H1 (cell line): ENCODE results near the gene MCUR1. TPM values are rescaled to one million over a fixed set of nuclear protein-coding genes. Genes with fewer than 3 reads are reported as not detected.

Experiments used
- CTCF ChIA-PET: fragments of 300-600 bp; sonication (Branson Sonifier 250); formaldehyde crosslinking; loops from one replicate; lab custom pipeline; 2021; ENCODE audit not compliant: partially characterized antibody; lab: Charles Lee
- POLR2A ChIA-PET: fragments of 300-600 bp; sonication (Branson Sonifier 250); formaldehyde crosslinking; loops from one replicate; lab custom pipeline; 2021; ENCODE audit warnings: inconsistent platforms; ENCODE audit not compliant: partially characterized antibody; lab: Charles Lee
- DNase-seq, 2 experiments: peaks; one replicate each; pipeline versions ENCODE4 v3.0.0 to v3.0.0-alpha.2; 2010 to 2022; ENCODE audit warnings: low spot score in 2 of 2, low read depth in 1 of 2, mixed read lengths in 1 of 2
- FAIRE-seq: peaks from 2 replicates; lab custom pipeline; 2011; peaks lifted over from hg19 to GRCh38; lab: Jason Lieb, UNC
- H2AFZ ChIP-seq: 2 replicates; pipeline ENCODE4 v1.8.1; 2012; ENCODE audit warnings: low read length, inconsistent platforms
- H2AK5ac ChIP-seq: 2 replicates; pipeline ENCODE4 v1.6.1; 2013; ENCODE audit warnings: low read depth, low read length
- H2BK120ac ChIP-seq: replicated peaks from 2 replicates; pipeline ENCODE3; 2013; ENCODE audit warnings: low read depth, low read length, inconsistent platforms
- H2BK12ac ChIP-seq: 2 replicates; pipeline ENCODE4 v1.6.1; 2013; ENCODE audit warnings: low read depth, low read length
- H2BK15ac ChIP-seq: 2 replicates; pipeline ENCODE4 v1.6.1; 2013; ENCODE audit warnings: low read length
- H2BK20ac ChIP-seq: 2 replicates; pipeline ENCODE4 v1.6.1; 2013; ENCODE audit warnings: low read length
- H2BK5ac ChIP-seq: 2 replicates; pipeline ENCODE4 v1.6.1; 2013; ENCODE audit warnings: low read depth, low read length
- H3K14ac ChIP-seq: 2 replicates; pipeline ENCODE4 v1.6.1; 2013; ENCODE audit warnings: inconsistent platforms; ENCODE audit not compliant: insufficient read length
- H3K18ac ChIP-seq: 2 replicates; pipeline ENCODE4 v1.6.1; 2013; ENCODE audit warnings: low read length; ENCODE audit errors: extremely low read depth
- H3K23ac ChIP-seq: 2 replicates; pipeline ENCODE4 v1.6.1; 2013; ENCODE audit warnings: inconsistent platforms; ENCODE audit not compliant: insufficient read length
- H3K23me2 ChIP-seq: 2 replicates; pipeline ENCODE4 v1.6.1; 2013; ENCODE audit warnings: low read depth, low read length
- H3K27ac ChIP-seq: 2 replicates; pipeline ENCODE4 v1.6.1; 2011; ENCODE audit warnings: low read depth, low read length, inconsistent platforms
- H3K27me3 ChIP-seq, 4 experiments: replicated peaks in 1 of 4; 1 replicate in 1 of 4; 2 replicates in 3 of 4; pipeline versions ENCODE4 v1.6.1 to v1.8.1; 2011 to 2013; ENCODE audit warnings: low read length in 3 of 4, mild to moderate bottlenecking in 3 of 4, inconsistent platforms in 2 of 4, mixed read lengths in 2 of 4, moderate library complexity in 1 of 4; ENCODE audit not compliant: control insufficient read depth in 3 of 4, insufficient read depth in 3 of 4; ENCODE audit errors: extremely low read depth in 1 of 4
- H3K36me3 ChIP-seq, 4 experiments: 2 replicates each; pipeline versions ENCODE4 v1.6.1 to v1.8.1; 2011 to 2013; ENCODE audit warnings: mild to moderate bottlenecking in 4 of 4, low read length in 3 of 4, moderate library complexity in 2 of 4, control low read depth in 1 of 4, inconsistent platforms in 1 of 4; ENCODE audit not compliant: insufficient read depth in 4 of 4, control insufficient read depth in 2 of 4
- H3K4ac ChIP-seq: replicated peaks from 2 replicates; pipeline ENCODE3; 2013; ENCODE audit warnings: low read length, low read depth, mixed read lengths, inconsistent platforms; ENCODE audit not compliant: insufficient read length
- H3K4me1 ChIP-seq, 4 experiments: replicated peaks in 1 of 4; 1 replicate in 1 of 4; 2 replicates in 3 of 4; pipeline versions ENCODE4 v1.6.1 to v1.8.1; 2011 to 2013; ENCODE audit warnings: low read length in 3 of 4, inconsistent platforms in 2 of 4, mixed read lengths in 1 of 4; ENCODE audit not compliant: insufficient read depth in 4 of 4, control insufficient read depth in 3 of 4
- H3K4me2 ChIP-seq, 2 experiments: 2 replicates each; pipeline versions ENCODE4 v1.6.1 to v1.8.1; 2011 to 2013; ENCODE audit warnings: low read depth in 2 of 2, low read length in 2 of 2, control low read depth in 1 of 2, inconsistent platforms in 1 of 2, mild to moderate bottlenecking in 1 of 2; ENCODE audit not compliant: insufficient read depth in 1 of 2
- H3K4me3 ChIP-seq, 4 experiments: fragments of 200-600, 300-600 bp in 1 of 4; sonication (generic), shearing (Covaris generic), sonication (Bioruptor Twin) in 1 of 4; 2 replicates each; pipeline versions ENCODE4 v1.5.1 to v1.8.1; 2011 to 2016; ENCODE audit warnings: low read length in 4 of 4, low read depth in 3 of 4, control low read depth in 2 of 4, inconsistent platforms in 2 of 4, mild to moderate bottlenecking in 2 of 4, mixed read lengths in 1 of 4, moderate library complexity in 1 of 4; ENCODE audit not compliant: insufficient read depth in 2 of 4; ENCODE audit errors: extremely low read depth in 1 of 4
- H3K56ac ChIP-seq: replicated peaks from 2 replicates; pipeline ENCODE3; 2013; ENCODE audit warnings: low read depth, mild to moderate bottlenecking, mixed read lengths, low read length, inconsistent platforms; ENCODE audit not compliant: insufficient read length
- H3K79me1 ChIP-seq: 2 replicates; pipeline ENCODE4 v1.6.1; 2013; ENCODE audit warnings: low read depth, low read length, control low read depth
- H3K79me2 ChIP-seq, 2 experiments: 2 replicates each; pipeline versions ENCODE4 v1.6.1 to v1.8.1; 2012 to 2013; ENCODE audit warnings: low read length in 2 of 2, mild to moderate bottlenecking in 2 of 2, inconsistent platforms in 1 of 2; ENCODE audit not compliant: insufficient read depth in 2 of 2, control insufficient read depth in 1 of 2
- H3K9ac ChIP-seq, 4 experiments: replicated peaks in 1 of 4; 1 replicate in 1 of 4; 2 replicates in 3 of 4; pipeline versions ENCODE4 v1.6.1 to v1.8.1; 2011 to 2013; ENCODE audit warnings: low read depth in 3 of 4, low read length in 3 of 4, control low read depth in 2 of 4, mild to moderate bottlenecking in 2 of 4, moderate library complexity in 2 of 4, inconsistent platforms in 1 of 4; ENCODE audit errors: extremely low read depth in 1 of 4
- H3K9me3 ChIP-seq, 2 experiments: 2 replicates each; pipeline versions ENCODE4 v1.6.1 to v1.8.1; 2012 to 2013; ENCODE audit warnings: mild to moderate bottlenecking in 2 of 2, moderate library complexity in 2 of 2, control low read depth in 1 of 2, inconsistent platforms in 1 of 2, low read depth in 1 of 2, low read length in 1 of 2, mixed read lengths in 1 of 2; ENCODE audit not compliant: insufficient read depth in 2 of 2
- H4K20me1 ChIP-seq, 2 experiments: replicated peaks in 1 of 2; 2 replicates each; pipeline versions ENCODE3 to v1.8.1; 2011 to 2013; ENCODE audit warnings: inconsistent platforms in 2 of 2, low read length in 2 of 2, mild to moderate bottlenecking in 1 of 2; ENCODE audit not compliant: insufficient read depth in 2 of 2, control insufficient read depth in 1 of 2
- H4K5ac ChIP-seq: 2 replicates; pipeline ENCODE4 v1.6.1; 2013; ENCODE audit warnings: low read length, low read depth, mixed read lengths, inconsistent platforms; ENCODE audit not compliant: insufficient read length
- H4K8ac ChIP-seq: 2 replicates; pipeline ENCODE4 v1.8.0; 2013; ENCODE audit warnings: mild to moderate bottlenecking, moderate library complexity, low read length, inconsistent platforms; ENCODE audit not compliant: insufficient read depth; ENCODE audit errors: extremely low read depth
- H4K91ac ChIP-seq: replicated peaks from 2 replicates; pipeline ENCODE3; 2013; ENCODE audit warnings: low read length, mixed read lengths, inconsistent platforms; ENCODE audit not compliant: insufficient read length
- CBX8 ChIP-seq: fragments of 300-800, 300-1000 bp; sonication (generic); IDR thresholded peaks from 2 replicates; pipeline ENCODE4 v1.7.1; 2016; ENCODE audit warnings: low read depth, low read length, borderline replicate concordance
- CHD1 ChIP-seq: IDR thresholded peaks from 2 replicates; pipeline ENCODE4 v1.6.1; 2012; ENCODE audit warnings: low read depth, low read length, improper control_type of control experiment
- CHD2 ChIP-seq: IDR thresholded peaks from 2 replicates; pipeline ENCODE4 v1.6.1; 2012; ENCODE audit warnings: low read length, improper control_type of control experiment
- CTBP2 ChIP-seq: IDR thresholded peaks from 2 replicates; pipeline ENCODE4 v1.7.0; 2011; ENCODE audit warnings: borderline replicate concordance, mild to moderate bottlenecking, moderate library complexity, mixed read lengths, low read length; ENCODE audit not compliant: insufficient read depth, insufficient read length
- FOSL1 ChIP-seq: IDR thresholded peaks from 2 replicates; pipeline ENCODE4 v1.6.1; 2011; ENCODE audit warnings: mild to moderate bottlenecking, low read depth, low read length, moderate library complexity; ENCODE audit not compliant: insufficient read depth
- HDAC6 ChIP-seq: IDR thresholded peaks from one replicate; pipeline ENCODE4 v1.7.1; 2012; ENCODE audit warnings: low read depth, mild to moderate bottlenecking, inconsistent platforms, low read length, moderate library complexity
- KDM5A ChIP-seq: fragments of 200-600 bp; IDR thresholded peaks from 2 replicates; pipeline ENCODE4 v1.7.1; 2012; ENCODE audit warnings: mild to moderate bottlenecking, low read length, inconsistent platforms, mixed read lengths
- POLR2A ChIP-seq, 2 experiments: IDR thresholded peaks; 1 replicate in 1 of 2; 2 replicates in 1 of 2; pipeline ENCODE4 v1.6.1; 2011; ENCODE audit warnings: low read depth in 2 of 2, low read length in 2 of 2, mild to moderate bottlenecking in 2 of 2; ENCODE audit errors: control extremely low read depth in 1 of 2
- POLR2AphosphoS5 ChIP-seq: IDR thresholded peaks from 2 replicates; pipeline ENCODE4 v1.6.1; 2011; ENCODE audit warnings: low read depth, low read length
- POU5F1 ChIP-seq: IDR thresholded peaks from 2 replicates; pipeline ENCODE4 v1.6.1; 2011; ENCODE audit warnings: low read depth, mild to moderate bottlenecking, low read length, moderate library complexity
- SAP30 ChIP-seq: fragments of 300-600 bp; sonication (generic); IDR thresholded peaks from 2 replicates; pipeline ENCODE4 v1.7.1; 2012; ENCODE audit warnings: low read length, moderate library complexity, mild to moderate bottlenecking, inconsistent platforms; ENCODE audit not compliant: insufficient read depth, insufficient replicate concordance
- TBP ChIP-seq: IDR thresholded peaks from 2 replicates; pipeline ENCODE4 v1.6.1; 2011; ENCODE audit warnings: low read depth, low read length, improper control_type of control experiment
- TCF12 ChIP-seq: IDR thresholded peaks from 2 replicates; pipeline ENCODE4 v1.6.1; 2011; ENCODE audit warnings: low read depth, mild to moderate bottlenecking, low read length
- TEAD4 ChIP-seq: IDR thresholded peaks from 2 replicates; pipeline ENCODE4 v1.6.1; 2012; ENCODE audit warnings: low read depth, low read length, inconsistent platforms, mixed read lengths
- YY1 ChIP-seq: IDR thresholded peaks from 2 replicates; pipeline ENCODE4 v1.6.1; 2011; ENCODE audit warnings: low read depth, mild to moderate bottlenecking, low read length
- ZNF274 ChIP-seq: IDR thresholded peaks from 2 replicates; pipeline ENCODE4 v1.7.0; 2012; ENCODE audit warnings: low read length, borderline replicate concordance; ENCODE audit errors: extremely low read depth
- WGBS, 2 experiments: shearing (Covaris generic) in 1 of 2; methylation state at CpG; one replicate each; pipeline versions ENCODE4 v1.1.6 to v1.1.7; 2013 to 2015; ENCODE audit warnings: low lambda C conversion rate in 2 of 2, mixed read lengths in 2 of 2, inconsistent platforms in 1 of 2, low coverage in 1 of 2, missing lambda C conversion rate in 1 of 2; ENCODE audit not compliant: insufficient replicate concordance in 2 of 2, insufficient coverage in 1 of 2, insufficient read length in 1 of 2; ENCODE audit errors: extremely low coverage in 1 of 2, missing lambda C conversion rate in 1 of 2; 5-methylcytosine and 5-hydroxymethylcytosine counted together
- polyA plus RNA-seq, 7 experiments: library from polyadenylated mRNA; depleted of rRNA in 3 of 7; stranded (reverse) in 5 of 7; unstranded in 2 of 7; fragments of >200 nt in 5 of 7; fragments of 200-250 nt in 2 of 7; gene quantifications; 1 replicate in 5 of 7; 2 replicates in 1 of 7; 4 replicates in 1 of 7; pipeline versions ENCODE4 v1.2.1 to v1.2.3, GENCODE V29; 2011 to 2013; ENCODE audit warnings: missing spikeins in 2 of 7, mixed read lengths in 2 of 7
- total RNA-seq: library from RNA; stranded (reverse); fragmentation: NEBNext Ultra II Directional; extraction: Animal tissue kit (Norgen Biotek cat#: 25700); gene quantifications from 2 replicates; pipeline ENCODE4 v1.2.1, GENCODE V29; 2021

The MCUR1 gene
- total and polyA plus RNA-seq, 2 of the 8 experiments (the other 6 are each of a cell fraction or from before 2014, with no cell fraction given), result 9.6 to 37.3 TPM

GRCh38 chr6:13766201-13766634, 48.1 kb downstream of the MCUR1 start:
- Histone ChIP-seq H3K27ac (no peak overlapping the region), H3K4ac (no peak overlapping the region), H3K14ac (no peak overlapping the region), H2BK15ac (no peak overlapping the region), H3K18ac (no peak overlapping the region), H3K79me2 (no peaks in the 10 kb centered on the region), H2AFZ (no peak overlapping the region), H3K4me3 (no peak overlapping the region), H2BK20ac (no peak overlapping the region), H2AK5ac (no peak overlapping the region), H2BK120ac (no peak overlapping the region), H4K5ac (no peak overlapping the region), H2BK5ac (no peak overlapping the region), H3K23me2 (no peaks in the 10 kb centered on the region), H4K91ac (no peak overlapping the region), H2BK12ac (no peak overlapping the region), H4K8ac (no peak overlapping the region), H3K36me3 (no peaks in the 10 kb centered on the region), H3K4me2 (no peak overlapping the region), H3K9me3 (peaks cover 0 to 6% of the 10 kb centered on the region in 2 experiments; a peak in 1 of 4 replicates), H3K27me3 (no peaks in the 10 kb centered on the region), H4K20me1 (no peaks in the 10 kb centered on the region), H3K4me1 (peaks cover 0 to 4% (median under 1%) of the 10 kb centered on the region in 4 experiments; a peak in 2 of 7 replicates), H3K9ac (no peak overlapping the region), H3K56ac (no peak overlapping the region), H3K79me1 (no peaks in the 10 kb centered on the region), H3K23ac (no peak overlapping the region)
- 90% methylated on average over 5 of the region's 5 CpGs; no CpG with 5 or more reads in 1 of the 2 experiments for WGBS, 2 experiments
- DNase-seq, result no peak
- FAIRE-seq, result no peak
- ChIA-PET CTCF (interaction anchor here (0.7 kb wide), 1 partner anchor 279 kb away, joined by 3 read pairs; no protein-coding TSS in a partner anchor), POLR2A (no interaction called here)
- TF ChIP-seq CHD2 (no peak), CBX8 (no peak), SAP30 (no peak), KDM5A (no peak), ZNF274 (no peak), CHD1 (no peak), TBP (no peak), POLR2AphosphoS5 (no peak), POU5F1 (no peak), TEAD4 (no peak), TCF12 (no peak), CTBP2 (no peak), POLR2A (IDR thresholded peaks at IDR 0.05; ENCODE audit: control extremely low read depth in 1 of 2, low read depth in 2 of 2, low read length in 2 of 2) (no peak), FOSL1 (no peak), YY1 (no peak), HDAC6 (no peak)
